Measurements from ENCODE around the gene FAM110D.

DNA sequence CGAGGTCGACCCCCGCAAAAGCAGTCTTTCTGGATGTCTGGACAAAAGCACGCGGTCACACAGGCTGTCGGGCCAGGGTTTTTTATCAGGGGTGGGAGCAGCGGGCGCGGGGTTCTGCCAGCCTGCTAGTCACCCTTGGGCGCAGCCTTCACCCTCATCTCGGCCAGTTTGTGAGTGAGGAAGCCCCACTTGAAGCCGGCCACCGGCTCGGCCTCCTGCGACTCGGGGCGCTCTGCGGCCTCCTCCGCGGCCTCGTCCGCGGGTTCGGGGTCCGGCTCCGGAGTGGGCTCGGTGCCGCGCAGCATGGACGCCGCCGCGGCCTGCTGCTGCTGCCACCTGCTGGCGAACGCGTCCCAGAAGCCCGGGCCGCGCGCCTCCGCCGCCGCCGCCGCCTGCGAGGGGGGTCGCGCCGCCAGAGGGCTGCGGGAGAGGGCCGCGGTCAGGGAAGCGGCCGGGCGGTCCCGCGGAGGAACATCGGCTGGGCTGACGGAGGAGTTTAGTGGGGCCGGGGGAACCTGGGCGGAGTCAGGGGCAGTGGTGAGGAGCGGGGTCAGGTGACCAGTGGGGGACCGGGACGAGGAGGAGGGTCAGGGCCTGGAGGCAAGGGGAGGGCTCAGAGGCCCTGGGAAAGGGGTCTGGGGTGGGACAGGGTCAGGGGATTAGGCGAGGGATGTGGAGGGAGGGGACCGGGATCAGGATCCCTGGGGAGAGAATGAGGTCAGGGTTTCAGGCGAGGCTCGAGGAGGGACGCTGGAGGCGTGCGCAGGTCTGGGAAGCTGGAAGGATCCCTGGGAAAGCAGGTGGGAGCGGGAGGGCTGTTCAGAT lies 5.4 kb downstream of the FAM110D start:
- TF ChIP-seq ZNF232 (CRISPR knock-in tag; IDR thresholded peaks at IDR 0.05): no peak
- TF ChIP-seq TCF7 (CRISPR knock-in tag; IDR thresholded peaks at IDR 0.05; ENCODE audit: low read depth): no peak
- TF ChIP-seq, protein P1, sequence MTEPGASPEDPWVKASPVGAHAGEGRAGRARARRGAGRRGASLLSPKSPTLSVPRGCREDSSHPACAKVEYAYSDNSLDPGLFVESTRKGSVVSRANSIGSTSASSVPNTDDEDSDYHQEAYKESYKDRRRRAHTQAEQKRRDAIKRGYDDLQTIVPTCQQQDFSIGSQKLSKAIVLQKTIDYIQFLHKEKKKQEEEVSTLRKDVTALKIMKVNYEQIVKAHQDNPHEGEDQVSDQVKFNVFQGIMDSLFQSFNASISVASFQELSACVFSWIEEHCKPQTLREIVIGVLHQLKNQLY (CRISPR knock-in tag; IDR thresholded peaks at IDR 0.05): no peak
- TF ChIP-seq RELA (CRISPR knock-in tag; IDR thresholded peaks at IDR 0.05; ENCODE audit: borderline replicate concordance): no peak
- TF ChIP-seq, protein P2, sequence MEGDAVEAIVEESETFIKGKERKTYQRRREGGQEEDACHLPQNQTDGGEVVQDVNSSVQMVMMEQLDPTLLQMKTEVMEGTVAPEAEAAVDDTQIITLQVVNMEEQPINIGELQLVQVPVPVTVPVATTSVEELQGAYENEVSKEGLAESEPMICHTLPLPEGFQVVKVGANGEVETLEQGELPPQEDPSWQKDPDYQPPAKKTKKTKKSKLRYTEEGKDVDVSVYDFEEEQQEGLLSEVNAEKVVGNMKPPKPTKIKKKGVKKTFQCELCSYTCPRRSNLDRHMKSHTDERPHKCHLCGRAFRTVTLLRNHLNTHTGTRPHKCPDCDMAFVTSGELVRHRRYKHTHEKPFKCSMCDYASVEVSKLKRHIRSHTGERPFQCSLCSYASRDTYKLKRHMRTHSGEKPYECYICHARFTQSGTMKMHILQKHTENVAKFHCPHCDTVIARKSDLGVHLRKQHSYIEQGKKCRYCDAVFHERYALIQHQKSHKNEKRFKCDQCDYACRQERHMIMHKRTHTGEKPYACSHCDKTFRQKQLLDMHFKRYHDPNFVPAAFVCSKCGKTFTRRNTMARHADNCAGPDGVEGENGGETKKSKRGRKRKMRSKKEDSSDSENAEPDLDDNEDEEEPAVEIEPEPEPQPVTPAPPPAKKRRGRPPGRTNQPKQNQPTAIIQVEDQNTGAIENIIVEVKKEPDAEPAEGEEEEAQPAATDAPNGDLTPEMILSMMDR (IDR thresholded peaks at IDR 0.05): peak; percentile 39; the same call in 1 of the 2 replicates
- TF ChIP-seq, protein P3, sequence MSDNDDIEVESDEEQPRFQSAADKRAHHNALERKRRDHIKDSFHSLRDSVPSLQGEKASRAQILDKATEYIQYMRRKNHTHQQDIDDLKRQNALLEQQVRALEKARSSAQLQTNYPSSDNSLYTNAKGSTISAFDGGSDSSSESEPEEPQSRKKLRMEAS (CRISPR knock-in tag; IDR thresholded peaks at IDR 0.05): 0 out of 2 replicates have a peak, but pooled peaks have one; percentile 2
- TF ChIP-seq TP53 (CRISPR knock-in tag; IDR thresholded peaks at IDR 0.05): no peak
